HepG2 (cell line): Measurements from ENCODE around the gene MYH10. TPM values are rescaled to one million over a fixed set of nuclear protein-coding genes. Genes with fewer than 3 reads are reported as not detected.
A peak's percentile ranks its signal among the peaks of the same experiment; 100 is the strongest.

ENCODE experiments used
- ATAC-seq: fragments of 200-7000 bp; cut with Tn5 transposase; 3 replicates; pipeline ENCODE4 v1.9.1; 2020; ENCODE audit warnings: mild to moderate bottlenecking, moderate library complexity
- BruUV-seq: library from RNA; stranded (reverse); fragments of 400-500 nt; replicated peaks from 2 replicates; lab custom pipeline; 2021; lab: Mats Ljungman, UMichigan
- CTCF ChIA-PET: fragments of 300-600 bp; formaldehyde crosslinking; extraction: SDS; loops from one replicate; lab custom pipeline; 2021; ENCODE audit warnings: low total read pairs, inconsistent platforms, low intra/inter-chr PET ratio; lab: Yijun Ruan, JAX
- POLR2A ChIA-PET: fragments of 350-600 bp; sonication (Branson Sonifier 250); formaldehyde crosslinking; loops from one replicate; lab custom pipeline; 2020; ENCODE audit warnings: antibody characterized with exemption, inconsistent platforms; lab: Yijun Ruan, JAX
- DNase-seq: peaks from one replicate; pipeline ENCODE4 v3.0.0-alpha.2; 2015; ENCODE audit warnings: low spot score
- FAIRE-seq: peaks from 3 replicates; lab custom pipeline; 2011; peaks lifted over from hg19 to GRCh38; lab: Jason Lieb, UNC
- H2AFZ ChIP-seq: one replicate; pipeline ENCODE4 v1.6.1; 2011; ENCODE audit warnings: low read length, inconsistent platforms
- H3K27ac ChIP-seq: fragments of 300-600 bp; 3 replicates; pipeline ENCODE4 v1.8.0; 2011; ENCODE audit warnings: mixed run types, mild to moderate bottlenecking, mixed read lengths, low read length, inconsistent platforms; ENCODE audit not compliant: insufficient read depth; ENCODE audit errors: extremely low read length
- H3K27me3 ChIP-seq, 2 experiments: fragments of 200-600 bp in 1 of 2; 2 replicates in 1 of 2; 3 replicates in 1 of 2; pipeline versions ENCODE4 v1.6.0 to v1.8.0; 2011; ENCODE audit warnings: low read length in 2 of 2, mild to moderate bottlenecking in 2 of 2, moderate library complexity in 2 of 2, inconsistent platforms in 1 of 2; ENCODE audit not compliant: insufficient read depth in 2 of 2, control insufficient read depth in 1 of 2
- H3K36me3 ChIP-seq, 2 experiments: fragments of 200-600 bp in 1 of 2; replicated peaks in 1 of 2; 2 replicates in 1 of 2; 3 replicates in 1 of 2; pipeline versions ENCODE4 v1.5.1 to v1.8.0; 2011; ENCODE audit warnings: low read length in 2 of 2, inconsistent platforms in 1 of 2; ENCODE audit not compliant: insufficient read depth in 2 of 2, control insufficient read depth in 1 of 2
- H3K4me1 ChIP-seq: 2 replicates; pipeline ENCODE4 v1.5.1; 2012; ENCODE audit warnings: low read length, inconsistent platforms; ENCODE audit not compliant: insufficient read depth
- H3K4me2 ChIP-seq: 2 replicates; pipeline ENCODE4 v1.6.0; 2011; ENCODE audit warnings: low read depth, low read length, inconsistent platforms
- H3K4me3 ChIP-seq, 3 experiments: fragments of 200-600 bp in 1 of 3; sonication (generic), shearing (Covaris generic) in 1 of 3; replicated peaks in 1 of 3; 2 replicates each; pipeline ENCODE4 v1.5.1; 2011 to 2016; ENCODE audit warnings: low read length in 3 of 3, inconsistent platforms in 2 of 3, low read depth in 2 of 3, mild to moderate bottlenecking in 2 of 3, control low read depth in 1 of 3, mixed read lengths in 1 of 3; ENCODE audit not compliant: insufficient read depth in 1 of 3
- H3K79me2 ChIP-seq: one replicate; pipeline ENCODE4 v1.6.1; 2011; ENCODE audit warnings: low read length, inconsistent platforms; ENCODE audit not compliant: insufficient read depth
- H3K9ac ChIP-seq: 2 replicates; pipeline ENCODE4 v1.6.0; 2011; ENCODE audit warnings: mild to moderate bottlenecking, low read depth, low read length, inconsistent platforms; ENCODE audit not compliant: insufficient read depth
- H3K9me3 ChIP-seq: 2 replicates; pipeline ENCODE4 v1.5.1; 2012; ENCODE audit warnings: mild to moderate bottlenecking, low read length
- H4K20me1 ChIP-seq: 2 replicates; pipeline ENCODE4 v1.6.0; 2011; ENCODE audit warnings: inconsistent platforms, mild to moderate bottlenecking, low read length, moderate library complexity; ENCODE audit not compliant: insufficient read depth
- ARHGAP35 ChIP-seq: sonication (generic); formaldehyde crosslinking; IDR thresholded peaks from 2 replicates; pipeline ENCODE4 v1.9.0; 2022; ENCODE audit warnings: mild to moderate bottlenecking, inconsistent platforms, moderate library complexity, missing genetic modification reagents, borderline replicate concordance
- DMAP1 ChIP-seq: IDR thresholded peaks from 2 replicates; pipeline ENCODE4 v1.6.1; 2016
- EED ChIP-seq: sonication (generic); formaldehyde crosslinking; IDR thresholded peaks from 2 replicates; pipeline ENCODE4 v1.5.0; 2020; ENCODE audit warnings: mild to moderate bottlenecking, missing genetic modification reagents
- HBP1 ChIP-seq: IDR thresholded peaks from 2 replicates; pipeline ENCODE4 v1.6.1; 2016; ENCODE audit warnings: low read depth, control low read depth
- NCOA5 ChIP-seq: sonication (generic); formaldehyde crosslinking; IDR thresholded peaks from 2 replicates; pipeline ENCODE4 v1.4.0; 2020; ENCODE audit warnings: missing genetic modification reagents
- NFKB2 ChIP-seq: sonication (generic); formaldehyde crosslinking; IDR thresholded peaks from 2 replicates; pipeline ENCODE4 v1.4.0; 2020; ENCODE audit warnings: missing genetic modification reagents, borderline replicate concordance
- PATZ1 ChIP-seq: sonication (generic); formaldehyde crosslinking; IDR thresholded peaks from 2 replicates; pipeline ENCODE4 v1.4.0; 2020; ENCODE audit warnings: missing genetic modification reagents
- PHF21A ChIP-seq: sonication (generic); formaldehyde crosslinking; IDR thresholded peaks from 2 replicates; pipeline ENCODE4 v1.5.0; 2020; ENCODE audit warnings: mild to moderate bottlenecking, missing genetic modification reagents
- SAFB2 ChIP-seq: sonication (generic); formaldehyde crosslinking; IDR thresholded peaks from 2 replicates; pipeline ENCODE4 v1.5.1; 2020; ENCODE audit warnings: missing genetic modification reagents, low read depth, mild to moderate bottlenecking, borderline replicate concordance
- SIX1 ChIP-seq: sonication (generic); formaldehyde crosslinking; IDR thresholded peaks from 2 replicates; pipeline ENCODE4 v1.4.0; 2020; ENCODE audit warnings: missing genetic modification reagents, borderline replicate concordance
- SOX5 ChIP-seq: IDR thresholded peaks from 2 replicates; pipeline ENCODE4 v1.6.1; 2016; ENCODE audit warnings: borderline replicate concordance
- ZNF180 ChIP-seq: sonication (generic); formaldehyde crosslinking; IDR thresholded peaks from 2 replicates; pipeline ENCODE4 v1.4.0; 2020; ENCODE audit warnings: low read depth, missing genetic modification reagents, borderline replicate concordance
- ZNF24 ChIP-seq: fragments of 450-650 bp; IDR thresholded peaks from 2 replicates; pipeline ENCODE4 v1.6.1; 2017; ENCODE audit warnings: antibody characterized with exemption, mild to moderate bottlenecking
- ZNF598 ChIP-seq: sonication (generic); formaldehyde crosslinking; IDR thresholded peaks from 2 replicates; pipeline ENCODE4 v1.5.1; 2020; ENCODE audit warnings: mild to moderate bottlenecking, missing genetic modification reagents, borderline replicate concordance
- ZNF616 ChIP-seq: sonication (generic); formaldehyde crosslinking; IDR thresholded peaks from 2 replicates; pipeline ENCODE4 v1.5.0; 2020; ENCODE audit warnings: low read depth, mild to moderate bottlenecking, missing genetic modification reagents
- ZNF710 ChIP-seq: sonication (generic); formaldehyde crosslinking; IDR thresholded peaks from 2 replicates; pipeline ENCODE4 v1.5.0; 2020; ENCODE audit warnings: mild to moderate bottlenecking, missing genetic modification reagents, borderline replicate concordance
- ZNF747 ChIP-seq: sonication (generic); formaldehyde crosslinking; IDR thresholded peaks from 2 replicates; pipeline ENCODE4 v1.8.1; 2023; ENCODE audit warnings: missing genetic modification reagents, mild to moderate bottlenecking, borderline replicate concordance
- ZNF775 ChIP-seq: sonication (generic); formaldehyde crosslinking; IDR thresholded peaks from 2 replicates; pipeline ENCODE4 v1.4.0; 2020; ENCODE audit warnings: missing genetic modification reagents, mild to moderate bottlenecking, moderate library complexity, borderline replicate concordance
- ZSCAN12 ChIP-seq: sonication (generic); formaldehyde crosslinking; IDR thresholded peaks from 2 replicates; pipeline ENCODE4 v1.9.0; 2021; ENCODE audit warnings: mild to moderate bottlenecking, missing genetic modification reagents
- WGBS: methylation state at CpG from one replicate; pipeline ENCODE4 v1.1.6; 2017; ENCODE audit warnings: low lambda C conversion rate; 5-methylcytosine and 5-hydroxymethylcytosine counted together
- in situ Hi-C: cut with HindIII; loops from 2 replicates; pipeline ENCODE4 v1.10.0; 2017; ENCODE audit warnings: low pct_unique_long_range_greater_than_20kb; ENCODE audit not compliant: extremely low pct_ligation_motif_present
- intact Hi-C: fragments of 100-400 bp; cut with micrococcal nuclease; formaldehyde crosslinking; loops from one replicate; pipeline ENCODE4 v1.10.0; 2022; ENCODE audit not compliant: unreplicated experiment
- polyA plus RNA-seq, 8 experiments: library from polyadenylated mRNA; depleted of rRNA in 3 of 8; stranded (reverse) in 7 of 8; unstranded in 1 of 8; fragments of >200 nt; fragmentation: Illumina TruSeq in 4 of 8; extraction: Trizol in 4 of 8; gene quantifications; 2 replicates each; pipeline versions ENCODE4 v1.2.1 to v1.2.3, GENCODE V29; 2011 to 2016; ENCODE audit warnings: low read depth in 4 of 8, missing spikeins in 1 of 8, mixed read lengths in 1 of 8; ENCODE audit not compliant: insufficient read depth in 1 of 8
- total RNA-seq, 5 experiments: library from RNA; depleted of rRNA; stranded (reverse); fragments of >200 nt; fragmentation: Illumina TruSeq; extraction: Trizol; gene quantifications; 2 replicates each; pipeline ENCODE4 v1.2.3, GENCODE V29; 2016; ENCODE audit warnings: low read depth in 1 of 5

MYH10 gene
- total and polyA plus RNA-seq, 2 of the 13 experiments (the other 11 are each of a cell fraction or from before 2014, with no cell fraction given): 43.4 to 68.6 TPM

- TF ChIP-seq PATZ1 (CRISPR knock-in tag): peak; percentile 71
- TF ChIP-seq ARHGAP35: no peak
These were observed 1.5 kb upstream of the MYH10 start (continued) for GRCh38 chr17:8632061-8632460.

GRCh38 chr17:8631554-8631877 is 991 bp upstream of the MYH10 start:
- Histone ChIP-seq H3K9me3 (no peaks in the 10 kb centered on the region), H4K20me1 (peaks cover 11% of the 10 kb centered on the region), H3K36me3 (no peaks in the 10 kb centered on the region), H3K4me3 (peak overlapping the region; percentile 71 to 99 (median 82)), H3K79me2 (peaks cover 37% of the 10 kb centered on the region), H3K4me2 (peak overlapping the region; percentile 96), H3K4me1 (peaks cover 51% of the 10 kb centered on the region), H3K27me3 (no peaks in the 10 kb centered on the region), H2AFZ (no peak overlapping the region), H3K9ac (peak overlapping the region; percentile 84), H3K27ac (peak overlapping the region; percentile 89)
- no peak for DNase-seq
- in situ Hi-C loops: no loop called here
- 0% methylated on average over 7 of the region's 13 CpGs for WGBS
- CTCF ChIA-PET: no interaction called here
- BruUV-seq: TSS peak; percentile 97
- ATAC-seq: no peak
- no peak for FAIRE-seq
- intact Hi-C loops: no loop called here
- POLR2A ChIA-PET: interaction anchor here (1.0 to 2.3 kb wide), 5 partner anchors 12 to 343 kb away, joined by 3 to 17 read pairs (median 5); partner anchors contain the start of gene RANGRF
- TF ChIP-seq ZNF775 (0 out of 2 replicates have a peak, but pooled peaks have one; percentile 38), DMAP1 (CRISPR knock-in tag) (peak; percentile 52), SOX5 (0 out of 2 replicates have a peak, but pooled peaks have one; percentile 6), ZSCAN12 (CRISPR knock-in tag) (0 out of 2 replicates have a peak, but pooled peaks have one; percentile 21), ZNF710 (0 out of 2 replicates have a peak, but pooled peaks have one; percentile 15), ZNF616 (CRISPR knock-in tag) (no peak), ZNF747 (CRISPR knock-in tag) (0 out of 2 replicates have a peak, but pooled peaks have one; percentile 23), SAFB2 (CRISPR knock-in tag) (no peak), NCOA5 (CRISPR knock-in tag) (no peak), EED (CRISPR knock-in tag) (0 out of 2 replicates have a peak, but pooled peaks have one; percentile 44), PHF21A (CRISPR knock-in tag) (no peak), ZNF180 (CRISPR knock-in tag) (no peak), NFKB2 (peak; percentile 15; the same call in 1 of the 2 replicates), ZNF598 (CRISPR knock-in tag) (0 out of 2 replicates have a peak, but pooled peaks have one; percentile 6), SIX1 (CRISPR knock-in tag) (no peak), ZNF24 (peak; percentile 93), HBP1 (0 out of 2 replicates have a peak, but pooled peaks have one; percentile 2)
